HG02798 (cell line): ENCODE results near the gene ZNF549.
"Not testable (repeated sequence)": the region's sequence is repeated elsewhere in the genome, so short reads cannot be mapped to it uniquely, and the experiment has no call there.

ENCODE experiments used
- ATAC-seq: cut with Tn5 transposase; IDR thresholded peaks from one replicate; pipeline ENCODE4 v1.9.1; 2021; ENCODE audit warnings: mild to moderate bottlenecking; ENCODE audit not compliant: unreplicated experiment, poor library complexity

The ZNF549 gene

DNA sequence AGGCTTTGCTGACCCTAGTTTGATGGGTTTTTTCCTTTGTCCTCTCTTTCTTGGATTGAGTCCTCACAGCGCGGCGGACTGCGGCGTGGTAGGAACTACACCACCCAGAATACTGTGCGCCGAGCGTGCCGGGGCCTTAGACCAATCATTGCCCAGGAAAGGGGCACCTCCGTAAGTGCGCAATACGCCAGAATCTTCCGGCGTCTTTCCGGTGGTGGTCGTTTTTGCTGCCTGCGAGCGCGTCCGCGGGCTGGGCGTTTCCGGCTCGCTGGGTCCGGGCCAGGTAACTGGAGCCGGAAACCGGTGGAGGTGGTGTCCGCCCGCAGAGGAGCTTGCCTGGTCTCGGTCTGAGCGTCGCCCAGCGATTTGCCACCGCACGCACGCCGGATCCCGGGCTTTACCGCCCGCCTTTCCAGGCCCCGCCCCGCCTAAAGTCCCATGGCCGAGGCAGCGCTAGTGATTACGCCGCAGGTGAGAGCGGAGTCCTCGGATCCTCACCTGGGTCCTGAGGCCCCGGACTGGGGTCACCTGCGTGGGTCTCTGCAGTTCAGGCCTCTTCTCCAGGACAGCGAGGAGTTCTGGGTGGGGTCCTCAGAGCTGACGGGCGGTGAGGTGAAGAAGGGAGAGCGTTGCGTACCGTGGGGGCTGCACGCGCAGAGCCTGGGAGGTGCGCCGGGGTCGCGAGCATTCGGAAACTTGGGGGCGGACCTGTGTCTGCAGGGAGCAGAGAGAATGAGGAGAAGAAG lies at the start of gene ZNF549:
TSS of gene ZNF549 (plus strand) at position 221 of the 746 bp plus-strand sequence. CDS start at position 439, 218 bp downstream.
- peak; percentile 98 for ATAC-seq

GRCh38 chr19:57487477-57488298 lies 39.5 kb upstream of the ZNF549 start, which contains the start of gene ZNF419:
Gene ZNF419 (plus strand): TSS chr19:57487750. CDS start chr19:57487951, 201 bp downstream.
- peak; percentile 97 for ATAC-seq

DNA sequence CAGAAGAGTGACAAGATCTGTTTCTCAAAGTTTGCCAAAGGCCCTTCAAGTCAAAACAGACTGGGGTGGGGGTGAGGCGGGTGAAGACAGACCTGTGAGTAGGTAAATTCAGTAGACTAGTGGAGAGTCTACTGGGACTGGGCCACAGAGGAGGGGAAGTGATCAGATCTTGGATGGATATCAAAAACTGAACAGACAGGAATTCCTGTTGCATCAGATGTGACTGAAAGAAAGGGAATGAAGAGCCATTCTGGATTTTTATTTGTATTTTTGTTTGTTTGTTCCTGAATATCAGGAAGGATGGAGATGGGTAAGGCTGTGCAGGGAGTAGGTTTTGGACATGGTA lies 38.9 kb upstream of the ZNF549 start:
- not testable (repeated sequence) for ATAC-seq

- not testable (repeated sequence) for ATAC-seq
Observed at GRCh38 chr19:57499332-57499679, 27.9 kb upstream of the ZNF549 start.

DNA sequence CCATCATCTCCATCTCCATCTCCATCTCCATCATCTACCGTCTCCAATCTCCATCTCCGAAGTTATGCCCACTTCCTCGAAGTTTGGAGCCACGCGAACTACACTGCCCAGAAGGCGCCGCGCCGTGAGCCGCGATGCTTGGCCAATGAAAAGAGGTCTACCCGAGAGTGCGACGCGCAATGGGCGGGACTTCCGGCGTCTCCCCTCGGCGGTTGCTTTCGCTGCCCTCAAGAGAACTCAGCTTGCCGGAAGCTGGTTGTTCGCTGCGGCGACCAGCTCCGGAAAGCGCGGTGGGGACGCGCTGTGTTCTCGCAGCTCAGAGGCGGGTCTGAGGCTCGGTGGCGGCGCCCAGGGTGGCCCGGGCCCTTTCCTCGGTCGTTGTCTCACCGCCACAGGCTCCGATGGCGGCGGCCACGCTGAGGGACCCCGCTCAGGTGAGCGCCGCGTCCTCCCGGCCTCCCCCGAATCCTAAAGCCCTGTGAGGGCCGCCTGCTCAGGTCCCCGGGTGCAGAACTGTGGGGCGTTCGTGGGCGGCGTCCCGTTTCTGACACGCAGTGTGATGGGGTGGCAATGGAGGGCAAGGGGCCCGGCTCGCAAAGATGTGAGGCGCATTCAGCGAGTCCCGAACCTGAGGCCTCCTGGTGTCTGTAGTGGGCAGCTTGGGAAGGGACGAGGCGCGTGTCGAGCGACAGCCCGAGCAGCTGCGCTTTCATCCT lies 27.3 kb upstream of the ZNF549 start, which contains the start of gene ZNF773:
TSS of gene ZNF773 (plus strand) at position 259 of the 716 bp plus-strand sequence. CDS start at position 402, 143 bp downstream.
- ATAC-seq: peak; percentile 99

DNA sequence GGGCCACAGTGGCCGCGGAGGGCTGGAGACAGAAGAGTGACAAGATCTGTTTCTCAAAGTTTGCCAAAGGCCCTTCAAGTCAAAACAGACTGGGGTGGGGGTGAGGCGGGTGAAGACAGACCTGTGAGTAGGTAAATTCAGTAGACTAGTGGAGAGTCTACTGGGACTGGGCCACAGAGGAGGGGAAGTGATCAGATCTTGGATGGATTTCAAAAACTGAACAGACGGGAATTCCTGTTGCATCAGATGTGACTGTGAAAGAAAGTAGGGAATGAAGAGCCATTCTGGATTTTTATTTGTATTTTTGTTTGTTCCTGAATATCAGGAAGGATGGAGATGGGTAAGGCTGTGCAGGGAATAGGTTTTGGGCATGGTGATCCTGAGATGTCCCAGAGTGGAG lies 26.8 kb upstream of the ZNF549 start:
- not testable (repeated sequence) for ATAC-seq

- ATAC-seq: no peak
Observed at GRCh38 chr19:57506163-57506562, 21.0 kb upstream of the ZNF549 start.

- no peak for ATAC-seq
Observed at GRCh38 chr19:57511484-57511883, 15.7 kb upstream of the ZNF549 start.

DNA sequence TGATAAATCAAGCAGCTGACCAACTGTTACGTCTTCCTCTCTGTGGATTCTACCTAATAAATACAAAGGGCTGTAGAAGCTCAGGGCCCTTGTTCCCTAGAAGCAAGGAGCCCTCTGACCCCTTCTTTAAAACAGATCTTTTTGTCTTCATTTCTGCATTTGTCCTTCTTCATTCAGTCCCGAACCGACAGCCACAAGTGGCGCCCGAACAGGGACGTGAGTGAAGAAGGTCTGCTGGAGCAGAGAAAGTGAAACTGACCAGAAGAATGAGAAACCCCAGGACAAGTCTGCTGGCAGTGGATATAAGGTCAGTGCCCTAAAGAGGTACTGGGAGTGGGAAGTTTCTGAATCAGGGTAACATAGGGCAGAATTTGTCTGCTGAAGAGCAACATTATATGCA lies 14.3 kb upstream of the ZNF549 start:
- ATAC-seq: no peak

DNA sequence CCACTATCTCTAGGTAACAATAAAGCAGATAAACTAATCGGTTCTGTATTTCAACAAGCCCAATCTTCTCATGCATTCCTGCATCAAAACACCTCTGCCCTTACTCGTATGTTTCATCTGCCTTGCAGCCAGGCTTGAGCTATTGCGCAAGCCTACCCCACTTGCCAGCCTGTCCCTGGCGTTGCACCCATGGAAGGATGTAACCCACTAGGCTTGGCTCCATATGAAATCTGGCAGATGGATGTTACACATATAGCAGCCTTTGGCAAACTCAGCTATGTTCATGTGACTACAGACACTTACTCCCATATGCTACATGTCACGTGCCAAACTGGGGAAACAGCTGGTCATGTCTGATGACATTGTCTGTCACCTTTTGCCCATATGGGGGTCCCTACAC lies 11.9 kb upstream of the ZNF549 start:
- ATAC-seq: no peak

GRCh38 chr19:57518021-57518420 lies 9.1 kb upstream of the ZNF549 start:
- not testable (repeated sequence) for ATAC-seq

DNA sequence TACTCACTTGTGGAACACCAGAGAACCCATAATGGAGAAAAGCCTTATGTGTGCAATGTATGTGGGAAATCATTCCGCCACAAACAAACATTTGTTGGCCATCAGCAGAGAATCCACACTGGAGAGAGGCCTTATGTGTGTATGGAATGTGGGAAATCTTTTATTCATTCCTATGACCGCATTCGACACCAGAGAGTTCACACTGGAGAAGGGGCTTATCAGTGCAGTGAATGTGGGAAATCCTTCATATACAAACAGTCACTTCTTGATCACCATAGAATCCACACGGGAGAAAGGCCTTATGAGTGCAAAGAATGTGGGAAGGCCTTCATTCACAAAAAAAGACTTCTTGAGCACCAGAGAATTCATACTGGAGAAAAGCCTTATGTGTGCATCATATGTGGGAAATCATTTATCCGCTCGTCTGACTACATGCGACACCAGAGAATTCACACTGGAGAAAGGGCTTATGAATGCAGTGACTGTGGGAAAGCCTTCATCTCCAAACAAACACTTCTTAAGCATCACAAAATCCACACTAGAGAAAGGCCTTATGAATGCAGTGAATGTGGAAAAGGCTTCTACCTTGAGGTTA lies 10.9 kb downstream of the ZNF549 start:
- ATAC-seq: no peak

DNA sequence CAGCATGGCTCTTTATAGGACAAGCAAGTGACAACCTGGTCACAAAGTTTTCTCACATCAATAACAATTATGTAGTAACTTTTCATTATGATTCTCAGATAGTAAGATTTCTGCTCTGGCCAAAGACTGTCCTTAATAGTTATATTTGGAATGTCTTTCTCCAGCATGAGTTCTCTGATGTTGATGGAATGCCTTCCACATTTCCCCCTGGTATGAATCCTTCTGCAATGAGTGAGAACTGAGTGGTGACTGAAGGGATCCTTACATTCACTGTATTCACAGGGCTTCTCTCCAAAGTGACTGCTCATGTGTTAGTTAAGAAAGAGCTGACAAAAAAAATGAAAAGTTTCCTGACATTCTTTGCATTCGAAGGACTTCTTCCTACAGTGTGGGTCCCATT lies 19.4 kb downstream of the ZNF549 start:
- no peak for ATAC-seq

DNA sequence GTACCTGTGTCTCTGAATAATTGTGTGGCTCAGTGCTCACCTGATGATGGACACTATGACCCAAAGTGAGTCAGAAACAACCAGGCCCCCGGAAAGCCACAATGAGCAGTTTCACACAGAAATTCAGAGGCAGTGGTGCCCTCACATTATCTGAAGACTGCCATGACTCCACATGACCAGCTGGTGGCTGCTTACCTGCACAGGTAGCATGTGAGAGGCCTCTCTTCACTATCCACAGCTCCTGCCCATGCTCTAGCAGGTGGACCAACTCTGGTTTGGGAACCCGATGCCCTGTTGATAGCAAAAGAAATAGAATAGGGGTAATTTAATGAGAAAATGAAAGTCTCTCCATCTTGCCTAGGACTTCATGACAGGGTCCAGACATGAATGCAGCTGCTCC lies 25.3 kb downstream of the ZNF549 start:
- no peak for ATAC-seq

DNA sequence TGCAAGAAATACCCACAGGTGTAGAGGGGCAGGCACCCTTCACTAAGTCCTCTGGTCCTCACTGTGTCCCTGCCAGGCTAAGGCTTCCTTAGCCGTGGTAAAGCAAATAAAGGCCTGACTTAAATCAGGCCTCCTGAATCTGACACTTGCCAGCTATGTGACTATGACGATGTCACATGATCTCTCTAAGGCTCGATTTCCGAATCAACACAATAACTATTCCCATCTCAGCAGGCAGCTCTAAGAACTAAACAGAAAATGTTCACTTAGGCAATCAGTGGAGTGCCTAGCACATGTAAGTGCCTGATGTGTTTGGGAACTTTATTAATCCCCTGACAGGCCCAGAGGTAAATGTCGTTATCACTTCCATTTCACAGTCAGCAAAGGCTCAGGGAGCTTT lies 30.5 kb downstream of the ZNF549 start:
- ATAC-seq: no peak

DNA sequence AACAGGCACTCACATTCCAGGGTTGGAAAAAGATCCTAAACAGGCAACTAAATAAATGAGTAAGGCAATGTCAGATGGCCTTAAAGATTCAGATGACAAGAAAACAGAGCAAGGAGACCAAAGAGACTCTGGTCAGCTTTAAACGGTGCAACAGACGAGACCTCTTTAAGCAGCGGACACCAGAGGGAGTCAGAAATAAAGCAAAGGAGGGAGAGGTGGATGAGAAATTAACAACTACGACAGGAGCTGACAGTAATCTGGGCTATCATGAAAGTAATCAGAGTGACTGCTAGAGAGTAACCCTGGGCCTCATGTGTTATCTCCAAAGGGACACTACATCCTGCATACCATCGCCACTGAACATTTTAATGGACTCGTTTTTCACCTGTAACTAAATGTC lies 31.4 kb downstream of the ZNF549 start:
- ATAC-seq: no peak

DNA sequence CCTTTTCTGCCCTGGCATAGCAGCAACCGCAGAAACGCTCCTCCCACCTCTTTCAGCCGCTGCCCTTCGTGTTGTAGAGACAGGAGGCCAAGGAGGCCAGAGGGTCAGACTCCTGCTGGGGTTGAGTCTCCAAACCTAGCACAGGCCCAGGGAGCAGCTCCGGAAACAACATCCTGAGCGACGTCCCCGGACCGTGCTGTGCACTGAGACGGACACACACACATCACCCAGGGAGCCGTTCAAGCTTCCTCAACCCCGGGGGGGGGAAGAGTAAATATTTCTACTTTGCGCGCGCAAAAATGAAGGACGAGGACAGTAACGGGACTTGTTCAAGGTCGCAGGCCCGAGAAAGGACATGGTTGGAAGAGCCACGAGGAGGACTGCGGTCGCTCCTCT lies 31.9 kb downstream of the ZNF549 start:
- ATAC-seq: no peak

DNA sequence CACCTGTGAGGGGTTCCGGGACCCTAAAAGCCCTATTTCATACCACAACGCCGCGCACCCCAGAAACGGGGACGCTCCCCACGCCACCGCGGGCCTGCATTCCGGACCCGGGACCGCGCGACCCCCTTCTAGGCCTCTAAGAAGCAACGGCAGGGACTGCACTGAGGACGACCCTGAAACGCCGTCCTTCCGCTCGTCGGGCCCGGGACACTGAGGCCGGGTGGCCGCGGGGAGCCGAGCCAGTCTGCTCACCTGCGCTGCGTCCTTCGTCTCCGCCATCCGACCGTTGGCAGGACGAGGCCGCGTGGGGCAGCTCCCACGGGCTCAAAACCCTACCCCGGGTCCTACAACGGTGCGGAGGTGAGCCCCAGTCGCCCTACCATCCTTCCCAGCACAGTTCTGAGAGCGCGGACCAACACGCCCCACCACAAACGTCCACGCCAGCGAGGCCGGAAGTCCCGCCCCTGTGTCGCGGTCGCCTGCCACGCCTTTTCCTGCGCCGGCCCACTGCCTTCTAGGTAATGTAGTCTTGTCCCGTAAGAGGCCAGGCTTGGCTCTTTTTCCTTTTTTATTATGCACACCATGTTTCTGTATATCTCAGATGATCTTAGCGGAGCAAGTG lies 32.4 kb downstream of the ZNF549 start, which contains the start of gene ZNF550:
TSS of gene ZNF550 (minus strand) at position 460 of the 622 bp plus-strand sequence. CDS start at position 279, 181 bp downstream.
- peak; percentile 97 for ATAC-seq

GRCh38 chr19:57560049-57560491 lies 32.9 kb downstream of the ZNF549 start:
- peak; percentile 6 for ATAC-seq

- no peak for ATAC-seq
Observed at GRCh38 chr19:57563547-57563946, 36.4 kb downstream of the ZNF549 start.
